Neural crest cell (in vitro differentiated cells): ENCODE measurements around the gene DNAJC5. TPM values are rescaled to one million over a fixed set of nuclear protein-coding genes. Genes with fewer than 3 reads are reported as not detected.
"Not testable (repeated sequence)": the region's sequence is repeated elsewhere in the genome, so short reads cannot be mapped to it uniquely, and the experiment has no call there.

Experiments used
- DNase-seq: peaks from one replicate; pipeline ENCODE4 v3.0.0; 2021; ENCODE audit warnings: low read depth, mixed read lengths, low spot score
- H3K27ac Mint-ChIP-seq: one replicate; pipeline ENCODE4 v1.8.0; 2021; ENCODE audit warnings: mild to moderate bottlenecking, mixed read lengths; ENCODE audit not compliant: unreplicated experiment
- H3K27me3 Mint-ChIP-seq: 2 replicates; pipeline ENCODE4 v1.8.0; 2021; ENCODE audit warnings: low read depth, mild to moderate bottlenecking, mixed read lengths
- H3K36me3 Mint-ChIP-seq: 2 replicates; pipeline ENCODE4 v1.8.0; 2021; ENCODE audit warnings: low read depth, mild to moderate bottlenecking, mixed read lengths
- H3K4me1 Mint-ChIP-seq: 2 replicates; pipeline ENCODE4 v1.8.0; 2021; ENCODE audit warnings: mixed read lengths
- H3K4me3 Mint-ChIP-seq: one replicate; pipeline ENCODE4 v1.8.0; 2021; ENCODE audit warnings: mild to moderate bottlenecking, mixed read lengths
- H3K9me3 Mint-ChIP-seq: 2 replicates; pipeline ENCODE4 v1.8.0; 2021; ENCODE audit warnings: mixed read lengths
- total RNA-seq: library from RNA; stranded (reverse); gene quantifications from 2 replicates; pipeline ENCODE4 v1.2.1, GENCODE V29; 2021
- TF ChIP-seq, protein P1 (sequence below): fragments of 200-600 bp; sonication (generic); conservative IDR thresholded peaks from 2 replicates; pipeline ENCODE4 v1.5.0; 2021; ENCODE audit warnings: antibody characterized with exemption, mild to moderate bottlenecking

The DNAJC5 gene
- total RNA-seq, 1 donor from 2014 or later, result 46.9 TPM

DNA sequence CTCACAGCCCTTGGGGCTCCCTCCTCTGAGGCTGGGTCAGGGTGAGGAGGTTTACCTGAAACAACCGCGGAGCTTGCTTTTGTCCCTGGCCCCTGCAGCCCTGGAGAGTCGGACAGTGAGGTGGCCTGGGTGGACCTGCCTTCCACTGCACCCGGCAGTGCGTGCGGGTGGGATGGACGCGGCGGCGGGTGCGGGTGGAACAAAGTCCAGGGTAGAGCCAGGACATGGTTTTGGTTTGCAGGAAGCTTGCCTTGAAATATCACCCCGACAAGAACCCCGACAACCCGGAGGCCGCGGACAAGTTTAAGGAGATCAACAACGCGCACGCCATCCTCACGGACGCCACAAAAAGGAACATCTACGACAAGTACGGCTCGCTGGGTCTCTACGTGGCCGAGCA lies 34.1 kb downstream of the DNAJC5 start:
- H3K27me3 Mint-ChIP-seq, result no peaks in the 10 kb centered on the region
- no peaks in the 10 kb centered on the region for H3K9me3 Mint-ChIP-seq
- H3K36me3 Mint-ChIP-seq, result peaks cover 10% of the 10 kb centered on the region

DNA sequence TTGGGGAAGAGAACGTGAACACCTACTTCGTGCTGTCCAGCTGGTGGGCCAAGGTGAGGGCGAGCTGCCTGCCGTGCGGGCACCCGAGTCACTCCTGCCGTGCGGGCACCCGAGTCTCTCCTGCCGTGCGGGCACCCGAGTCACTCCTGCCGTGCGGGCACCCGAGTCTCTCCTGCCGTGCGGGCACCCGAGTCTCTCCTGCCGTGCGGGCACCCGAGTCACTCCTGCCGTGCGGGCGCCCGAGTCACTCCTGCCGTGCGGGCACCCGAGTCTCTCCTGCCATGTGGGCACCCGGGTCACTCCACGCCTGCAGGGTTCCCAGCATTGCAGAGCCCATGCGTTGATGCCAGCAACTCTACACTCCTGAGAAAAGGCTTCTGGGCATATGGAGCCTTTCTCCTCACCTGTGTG lies 34.6 kb downstream of the DNAJC5 start:
- H3K4me1 Mint-ChIP-seq, DNase-seq, H3K27me3 Mint-ChIP-seq, H3K4me3 Mint-ChIP-seq, H3K27ac Mint-ChIP-seq, H3K9me3 Mint-ChIP-seq: not testable (repeated sequence)
- peaks cover 12% of the 10 kb centered on the region for H3K36me3 Mint-ChIP-seq

More for the DNA sequence above, 34.1 kb downstream of the DNAJC5 start:
- H3K4me1 Mint-ChIP-seq, result no peaks in the 10 kb centered on the region
- H3K27ac Mint-ChIP-seq, result no peak overlapping the region
- TF ChIP-seq, protein P1, sequence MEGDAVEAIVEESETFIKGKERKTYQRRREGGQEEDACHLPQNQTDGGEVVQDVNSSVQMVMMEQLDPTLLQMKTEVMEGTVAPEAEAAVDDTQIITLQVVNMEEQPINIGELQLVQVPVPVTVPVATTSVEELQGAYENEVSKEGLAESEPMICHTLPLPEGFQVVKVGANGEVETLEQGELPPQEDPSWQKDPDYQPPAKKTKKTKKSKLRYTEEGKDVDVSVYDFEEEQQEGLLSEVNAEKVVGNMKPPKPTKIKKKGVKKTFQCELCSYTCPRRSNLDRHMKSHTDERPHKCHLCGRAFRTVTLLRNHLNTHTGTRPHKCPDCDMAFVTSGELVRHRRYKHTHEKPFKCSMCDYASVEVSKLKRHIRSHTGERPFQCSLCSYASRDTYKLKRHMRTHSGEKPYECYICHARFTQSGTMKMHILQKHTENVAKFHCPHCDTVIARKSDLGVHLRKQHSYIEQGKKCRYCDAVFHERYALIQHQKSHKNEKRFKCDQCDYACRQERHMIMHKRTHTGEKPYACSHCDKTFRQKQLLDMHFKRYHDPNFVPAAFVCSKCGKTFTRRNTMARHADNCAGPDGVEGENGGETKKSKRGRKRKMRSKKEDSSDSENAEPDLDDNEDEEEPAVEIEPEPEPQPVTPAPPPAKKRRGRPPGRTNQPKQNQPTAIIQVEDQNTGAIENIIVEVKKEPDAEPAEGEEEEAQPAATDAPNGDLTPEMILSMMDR, result no peak
- no peak for DNase-seq
- no peak overlapping the region for H3K4me3 Mint-ChIP-seq

DNA sequence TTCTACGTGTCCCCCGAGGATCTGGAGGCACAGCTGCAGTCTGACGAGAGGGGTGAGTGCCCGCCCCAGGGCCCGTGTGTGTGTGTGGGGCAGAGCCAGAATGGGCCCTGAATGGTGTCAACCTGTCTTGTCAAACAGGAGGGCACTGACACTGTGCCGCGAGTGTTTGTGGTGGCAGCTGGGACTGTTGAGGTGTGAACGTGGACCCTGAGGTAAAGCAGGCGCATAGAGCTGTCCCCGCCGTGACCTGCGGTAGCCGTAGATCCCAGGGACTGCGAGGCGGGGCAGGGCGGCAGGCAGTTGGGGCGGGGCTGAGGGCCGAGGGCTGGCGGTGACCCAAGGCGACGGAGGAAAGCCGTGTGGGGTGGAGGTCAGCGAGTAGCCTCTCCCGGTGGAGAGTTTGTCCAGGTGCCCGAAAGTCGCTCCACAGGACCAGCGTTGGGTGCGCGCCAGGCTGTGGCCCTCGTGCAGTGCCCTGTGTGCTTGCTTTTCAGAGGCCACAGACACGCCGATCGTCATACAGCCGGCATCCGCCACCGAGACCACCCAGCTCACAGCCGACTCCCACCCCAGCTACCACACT lies 36.1 kb downstream of the DNAJC5 start:
- no peaks in the 10 kb centered on the region for H3K9me3 Mint-ChIP-seq
- DNase-seq, result no peak
- no peak overlapping the region for H3K4me3 Mint-ChIP-seq
- H3K27ac Mint-ChIP-seq, result no peak overlapping the region
- H3K36me3 Mint-ChIP-seq, result peaks cover 18% of the 10 kb centered on the region
- no peaks in the 10 kb centered on the region for H3K4me1 Mint-ChIP-seq
- no peaks in the 10 kb centered on the region for H3K27me3 Mint-ChIP-seq
- TF ChIP-seq, protein P1, result no peak

DNA sequence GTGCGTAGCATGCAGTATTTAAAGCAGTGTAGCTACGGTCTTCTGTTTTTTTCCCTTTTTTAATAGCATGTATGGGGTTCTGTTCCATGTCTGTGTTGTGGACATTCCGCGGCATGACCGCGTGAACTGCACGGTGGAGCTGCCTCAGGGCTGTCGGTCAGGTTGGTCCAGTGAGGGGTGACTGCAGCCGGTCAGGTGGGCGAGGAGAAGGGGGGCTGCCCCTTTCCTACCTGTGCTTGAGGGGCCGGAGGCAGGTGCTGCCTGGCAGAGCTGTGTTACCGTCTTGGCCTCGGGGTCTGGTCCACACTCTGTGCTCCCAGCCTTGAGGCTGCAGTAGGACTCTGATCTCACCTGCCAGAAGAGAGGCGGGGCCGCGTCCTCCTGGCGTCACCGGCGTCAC lies 36.8 kb downstream of the DNAJC5 start:
- TF ChIP-seq, protein P1, result no peak
- no peak for DNase-seq
- Mint-ChIP-seq H3K4me1 (no peaks in the 10 kb centered on the region), H3K27me3 (no peaks in the 10 kb centered on the region), H3K27ac (no peak overlapping the region), H3K4me3 (no peak overlapping the region), H3K36me3 (peaks cover 19% of the 10 kb centered on the region), H3K9me3 (no peaks in the 10 kb centered on the region)

DNA sequence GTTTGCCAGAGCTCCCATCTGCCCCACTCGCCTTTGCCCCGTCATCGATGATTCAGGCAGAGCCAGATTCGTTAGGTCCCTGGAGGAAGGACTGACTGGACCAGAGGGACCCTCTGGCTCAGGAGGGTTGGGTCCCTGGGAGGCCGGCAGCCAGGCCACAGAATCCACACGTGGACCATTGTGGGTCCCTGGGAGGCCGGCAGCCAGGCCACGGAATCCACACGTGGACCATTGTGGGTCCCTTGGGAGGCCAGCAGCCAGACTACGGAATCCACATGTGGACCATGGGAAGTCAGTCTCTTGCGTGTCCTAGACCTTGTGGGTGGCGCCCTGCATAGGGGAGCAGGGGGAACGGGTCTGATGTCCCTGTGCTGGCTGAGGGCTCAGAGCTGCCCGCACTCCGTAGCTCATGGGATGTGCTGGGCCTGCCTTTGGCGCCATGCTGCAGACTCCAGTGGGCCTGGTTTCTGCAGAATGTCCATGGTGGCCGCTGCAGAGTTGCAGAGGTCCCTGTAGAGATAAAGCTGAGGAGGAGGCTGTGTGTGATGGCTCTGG lies 37.8 kb downstream of the DNAJC5 start:
- no peaks in the 10 kb centered on the region for H3K4me1 Mint-ChIP-seq
- H3K4me3 Mint-ChIP-seq, result no peak overlapping the region
- H3K27me3 Mint-ChIP-seq, result no peaks in the 10 kb centered on the region
- H3K9me3 Mint-ChIP-seq, result no peaks in the 10 kb centered on the region
- peaks cover 21% of the 10 kb centered on the region for H3K36me3 Mint-ChIP-seq
- no peak for DNase-seq
- H3K27ac Mint-ChIP-seq, result no peak overlapping the region
- TF ChIP-seq, protein P1, result no peak

DNA sequence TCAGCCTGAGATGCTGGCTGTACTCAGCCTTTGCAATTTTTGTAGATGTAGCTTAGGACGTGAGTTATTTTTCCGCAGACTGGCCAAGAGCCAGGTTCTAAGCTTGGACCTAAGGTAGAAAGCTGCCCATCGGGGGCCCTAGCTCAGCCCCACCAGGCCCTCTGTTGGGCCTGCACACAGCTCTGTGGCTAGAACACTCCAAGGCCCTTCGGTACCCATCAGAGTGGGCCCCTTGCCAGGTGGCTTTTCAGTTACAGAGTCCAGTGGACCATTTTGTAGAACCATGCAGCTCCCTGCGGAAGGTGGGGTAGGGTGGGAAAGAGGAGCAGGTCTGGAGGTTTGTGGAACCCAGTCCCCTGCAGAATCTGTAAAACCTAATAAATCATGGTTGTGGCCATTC lies 38.7 kb downstream of the DNAJC5 start:
- no peak overlapping the region for H3K4me3 Mint-ChIP-seq
- no peak overlapping the region for H3K27ac Mint-ChIP-seq
- H3K36me3 Mint-ChIP-seq, result peaks cover 19% of the 10 kb centered on the region
- H3K9me3 Mint-ChIP-seq, result no peaks in the 10 kb centered on the region
- H3K4me1 Mint-ChIP-seq, result no peaks in the 10 kb centered on the region
- DNase-seq, result no peak
- no peaks in the 10 kb centered on the region for H3K27me3 Mint-ChIP-seq
- TF ChIP-seq, protein P1, result no peak
